Hematopoietic multipotent progenitor cell treated with erythropoietin and hydrocortisone succinate and interleukin-3 and kit ligand, for 15 days (in vitro differentiated cells): ENCODE results near the gene GPC6.

Experiments used
- DNase-seq: peaks from one replicate; pipeline ENCODE4 v3.0.0-alpha.2; 2015; ENCODE audit warnings: low spot score

GPC6 gene

GRCh38 chr13:94351292-94351990 is 1124.8 kb downstream of the GPC6 start:
- no peak for DNase-seq

DNA sequence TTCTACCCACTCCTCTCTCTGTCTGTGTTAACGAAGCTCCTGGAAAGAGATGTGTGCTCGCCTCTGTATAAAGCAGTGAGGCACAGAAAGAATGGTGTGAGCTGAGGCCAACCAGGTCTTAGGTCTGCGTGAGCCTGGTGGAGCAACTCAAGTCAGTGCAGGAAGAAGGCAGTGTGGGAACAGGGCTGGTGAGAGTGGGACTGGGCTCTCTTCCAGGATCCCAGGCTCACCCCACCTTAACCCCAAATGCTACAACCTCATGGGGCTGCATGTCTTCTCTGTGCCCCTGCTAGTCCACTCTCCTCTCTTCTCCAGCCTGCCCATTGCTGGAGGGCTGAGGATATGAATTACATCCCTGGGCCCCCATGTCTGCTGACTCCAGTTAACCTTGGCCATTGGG is 1125.5 kb downstream of the GPC6 start:
- no peak for DNase-seq

GRCh38 chr13:94353167-94353710 is 1126.6 kb downstream of the GPC6 start:
- DNase-seq = no peak

DNA sequence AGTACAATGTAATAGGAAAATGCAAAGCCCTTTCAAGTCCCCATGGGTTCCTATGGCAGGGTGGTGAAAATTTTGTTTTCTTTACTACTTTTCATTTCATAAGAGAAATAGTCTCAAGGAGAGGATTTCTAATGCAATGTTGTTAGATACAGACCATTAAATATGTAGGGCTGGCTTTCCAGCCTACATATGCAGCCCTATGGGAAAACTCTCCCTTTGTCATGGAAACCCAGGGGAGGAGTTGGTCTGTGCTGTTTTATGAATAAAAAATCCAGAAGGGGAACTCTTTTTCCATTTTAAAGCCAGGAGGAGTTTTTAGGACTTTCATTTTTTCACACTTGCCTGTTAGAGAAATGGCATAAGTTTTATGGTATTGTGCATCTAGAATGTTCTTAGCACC is 1133.3 kb downstream of the GPC6 start:
- no peak for DNase-seq

DNA sequence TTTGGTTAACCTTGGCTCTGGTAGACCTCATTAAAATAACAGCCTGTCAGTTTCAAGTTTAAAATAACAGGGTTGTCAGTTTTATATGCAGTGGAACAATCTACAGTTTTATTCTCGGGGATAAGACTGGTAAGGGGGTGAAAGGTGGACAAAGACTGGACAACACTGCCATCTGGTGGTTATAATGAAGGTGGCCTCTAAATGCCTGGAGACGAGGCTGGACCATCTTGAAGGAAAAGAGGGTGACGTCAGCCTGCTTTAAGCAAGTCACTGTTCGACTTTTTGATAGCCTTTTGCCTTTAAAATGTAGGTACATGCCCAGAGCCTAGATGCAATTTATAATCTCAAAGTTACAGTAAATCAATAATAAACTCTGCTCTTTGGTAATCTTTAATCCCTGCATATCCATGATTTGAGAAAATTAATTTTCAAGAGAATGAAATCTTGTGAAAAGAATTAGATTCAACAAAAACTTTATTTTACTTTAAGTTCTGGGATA is 1135.9 kb downstream of the GPC6 start:
- DNase-seq = peak; percentile 75

DNA sequence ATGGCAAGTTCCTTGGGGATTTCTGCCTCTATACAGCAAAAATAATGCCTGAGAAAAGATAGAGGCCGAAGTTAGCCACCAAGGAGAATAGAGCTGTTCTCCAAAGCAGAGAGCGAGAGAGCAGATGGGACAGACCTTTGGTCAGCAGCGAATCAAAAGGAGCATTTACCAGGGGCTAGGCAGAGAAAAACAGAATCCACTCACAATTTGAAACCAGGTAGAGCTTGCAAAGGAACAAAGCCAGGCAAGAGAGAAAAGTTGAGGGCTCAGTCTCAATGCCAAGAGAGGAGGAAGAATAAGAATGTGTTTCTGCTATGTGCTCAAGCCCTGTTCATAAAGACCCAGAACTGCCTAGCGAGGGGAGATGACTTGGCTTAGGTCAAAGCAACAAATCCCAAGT is 1140.1 kb downstream of the GPC6 start:
- no peak for DNase-seq

GRCh38 chr13:94369972-94370436 is 1143.4 kb downstream of the GPC6 start:
- DNase-seq = no peak

- DNase-seq = no peak
Measured at GRCh38 chr13:94371855-94372254, 1145.2 kb downstream of the GPC6 start.

GRCh38 chr13:94382517-94382916 is 1155.9 kb downstream of the GPC6 start:
- no peak for DNase-seq

GRCh38 chr13:94382960-94383359 is 1156.4 kb downstream of the GPC6 start:
- DNase-seq = no peak

- no peak for DNase-seq
Measured at GRCh38 chr13:94384231-94384905, 1157.8 kb downstream of the GPC6 start.

GRCh38 chr13:94387047-94387446 is 1160.4 kb downstream of the GPC6 start:
- no peak for DNase-seq

- peak; percentile 22 for DNase-seq
Measured at GRCh38 chr13:94389604-94390351, 1163.2 kb downstream of the GPC6 start.

DNA sequence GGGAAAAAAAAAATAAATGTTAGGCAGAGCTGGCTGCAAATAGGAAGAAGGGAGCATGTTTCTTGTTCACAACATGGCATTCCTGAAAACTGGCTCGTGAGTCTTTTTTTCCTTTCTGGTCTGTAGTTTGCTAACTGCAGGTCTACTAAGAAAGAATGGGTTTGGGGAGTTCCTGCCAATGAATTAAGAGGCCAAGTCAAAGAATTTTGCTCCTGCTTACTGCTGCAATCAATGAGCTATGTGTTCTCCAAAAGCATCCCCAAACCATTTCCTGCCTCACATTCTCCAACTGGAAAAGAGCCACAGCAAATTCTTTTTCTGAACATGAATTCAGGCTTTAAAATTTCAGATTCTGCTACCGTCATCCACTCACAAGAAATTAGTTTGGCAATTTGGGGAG is 1164.3 kb downstream of the GPC6 start:
- no peak for DNase-seq

GRCh38 chr13:94394723-94395122 is 1168.1 kb downstream of the GPC6 start:
- no peak for DNase-seq

DNA sequence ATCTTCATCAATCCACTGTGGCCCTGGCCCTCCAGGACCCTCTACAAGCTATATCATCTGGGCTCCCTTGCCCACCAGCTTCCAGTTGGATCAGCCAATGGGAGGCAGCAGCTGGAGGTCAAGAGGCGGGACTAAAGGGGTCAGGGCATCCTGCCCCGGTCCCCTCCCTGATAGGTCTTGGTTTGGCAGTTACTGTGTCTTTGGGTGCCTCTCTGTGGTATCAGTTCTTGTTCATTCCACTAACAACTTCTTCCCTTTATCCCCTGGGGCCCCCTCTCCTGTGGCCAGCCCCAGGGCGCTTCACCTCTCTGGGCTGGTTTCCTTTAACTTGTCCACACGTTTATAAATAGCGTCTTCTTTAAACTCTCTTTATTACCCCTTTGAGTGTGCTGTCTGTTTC is 1169.3 kb downstream of the GPC6 start:
- no peak for DNase-seq

DNA sequence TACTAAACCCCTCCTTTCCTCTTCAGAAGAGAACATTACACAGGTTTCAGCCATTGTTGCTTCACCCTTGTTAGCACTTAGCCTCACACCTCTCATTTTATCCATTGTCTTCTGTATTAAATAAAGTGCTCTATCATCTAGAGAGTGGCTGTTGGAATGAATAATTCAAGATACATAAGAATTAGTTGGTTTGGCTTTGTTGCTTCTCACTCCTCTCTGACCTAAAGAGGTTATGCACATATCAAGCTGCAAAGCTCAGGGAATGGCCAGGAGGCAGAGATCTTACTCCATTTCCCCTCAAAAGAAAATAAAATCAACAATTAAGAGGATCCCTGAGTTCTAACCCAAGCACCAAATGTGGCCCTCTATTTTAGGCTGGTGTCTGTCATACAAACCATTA is 1173.2 kb downstream of the GPC6 start:
- DNase-seq = no peak

- DNase-seq = no peak
Measured at GRCh38 chr13:94400874-94401273, 1174.3 kb downstream of the GPC6 start.

- no peak for DNase-seq
Measured at GRCh38 chr13:94408314-94409036, 1181.9 kb downstream of the GPC6 start.

GRCh38 chr13:94411747-94412146 is 1185.1 kb downstream of the GPC6 start:
- no peak for DNase-seq

DNA sequence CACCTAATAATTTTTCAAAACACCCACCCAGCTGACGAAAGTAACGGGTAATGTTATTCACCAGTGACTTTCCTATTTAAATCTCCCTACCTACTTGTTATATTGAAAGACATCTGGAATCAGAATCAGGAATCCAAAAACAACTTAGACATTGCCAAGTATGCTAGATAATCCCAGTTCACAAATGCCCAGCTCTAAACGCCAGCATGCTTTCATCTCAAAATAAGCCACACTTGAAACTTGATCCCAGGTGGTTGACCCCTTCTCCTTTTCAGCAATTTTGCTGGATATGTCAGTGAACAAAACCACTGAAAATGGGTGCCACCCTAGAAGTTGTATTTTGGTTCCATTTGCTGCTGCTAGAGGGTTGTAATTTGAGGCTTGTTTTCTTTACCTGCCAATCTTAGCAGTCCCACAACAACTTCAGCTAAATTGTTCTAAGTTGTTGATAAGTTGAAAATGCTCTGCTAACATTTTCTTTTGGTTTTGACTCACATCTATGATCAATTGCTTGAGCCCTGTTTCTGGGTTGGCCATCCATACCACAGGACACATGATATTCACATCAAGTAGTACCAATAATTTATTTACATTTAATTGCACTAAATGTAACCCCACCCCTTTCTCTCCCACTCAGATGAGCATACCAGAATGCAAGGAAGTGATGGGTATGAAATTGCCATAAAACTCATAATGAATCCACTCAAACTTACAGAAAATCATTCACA is 1186.4 kb downstream of the GPC6 start:
- DNase-seq = no peak
